HuH-7.5 (cell line): Measurements from ENCODE around the gene ZNF37A.
"Not testable (repeated sequence)": the region's sequence is repeated elsewhere in the genome, so short reads cannot be mapped to it uniquely, and the experiment has no call there.

ENCODE experiments used
- DNase-seq: peaks from one replicate; pipeline ENCODE4 v3.0.0; 2011; ENCODE audit warnings: low spot score

The ZNF37A gene

DNA sequence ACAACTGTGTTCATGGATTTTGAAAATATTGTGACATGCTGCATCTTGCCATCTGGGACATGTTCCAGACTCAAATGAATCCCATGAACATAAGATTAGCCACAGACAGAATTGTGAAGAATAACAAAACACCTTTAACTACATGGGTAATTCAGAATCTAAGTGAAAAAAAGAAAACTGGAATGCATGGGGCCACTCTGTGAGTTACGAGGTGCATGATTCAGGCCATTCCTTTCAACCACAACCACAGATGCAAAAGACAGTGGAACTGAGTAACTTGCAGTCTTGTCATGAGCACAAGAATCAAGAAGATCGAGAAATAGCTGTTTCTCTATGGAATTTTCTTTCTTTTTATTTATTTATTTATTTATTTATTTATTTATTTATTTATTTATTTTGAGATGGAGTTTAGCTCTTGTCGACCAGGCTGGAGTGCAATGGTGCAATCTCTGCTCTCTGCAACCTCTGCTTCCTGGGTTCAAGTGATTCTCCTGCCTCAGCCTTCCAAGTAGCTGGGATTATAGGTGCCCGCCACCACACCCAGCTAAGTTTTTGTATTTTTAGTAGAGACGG lies 56.8 kb downstream of the ZNF37A start:
- not testable (repeated sequence) for DNase-seq

- no peak for DNase-seq
Measured at GRCh38 chr10:38156416-38157269, 62.5 kb downstream of the ZNF37A start.

GRCh38 chr10:38157270-38157685 lies 63.1 kb downstream of the ZNF37A start:
- DNase-seq = no peak

DNA sequence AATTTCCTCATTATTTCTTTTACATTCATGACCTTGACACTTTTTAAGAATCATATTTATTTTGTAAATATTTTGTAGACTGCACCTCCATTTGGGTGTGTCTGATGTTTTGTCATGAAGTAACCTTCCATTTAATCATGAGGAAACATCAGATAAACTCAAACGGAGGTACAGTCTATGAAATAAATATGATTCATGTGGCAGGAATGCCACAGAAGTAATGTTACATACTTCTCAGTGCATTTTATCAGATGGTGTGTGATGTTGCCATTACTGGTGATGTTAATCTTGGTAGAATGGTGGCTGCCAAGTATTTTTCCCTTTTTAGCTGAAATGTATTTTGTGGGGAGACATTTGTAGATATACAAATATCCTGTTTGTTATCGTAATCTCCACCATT lies 64.9 kb downstream of the ZNF37A start:
- DNase-seq = no peak

DNA sequence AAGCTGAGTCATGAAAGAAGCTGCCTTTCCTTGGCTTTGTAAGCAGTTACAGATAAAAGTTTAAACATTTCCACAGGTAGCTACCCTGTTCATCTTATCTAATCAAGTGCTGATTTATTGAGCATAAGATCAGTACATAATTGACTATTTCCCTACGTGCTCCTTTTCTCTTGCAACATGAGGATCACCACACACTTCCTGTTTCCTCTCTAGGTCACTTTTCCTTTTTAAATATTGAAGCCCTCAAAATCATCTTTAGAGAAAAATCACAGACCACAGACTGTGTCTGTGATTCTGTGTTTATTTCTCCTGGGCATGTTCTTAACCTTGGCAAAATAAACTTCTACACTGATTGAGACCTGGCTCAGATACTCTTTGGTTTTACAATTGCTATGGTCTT lies 69.5 kb downstream of the ZNF37A start:
- no peak for DNase-seq

- no peak for DNase-seq
Measured at GRCh38 chr10:38174336-38174735, 80.2 kb downstream of the ZNF37A start.

GRCh38 chr10:38184477-38184876 lies 90.3 kb downstream of the ZNF37A start:
- DNase-seq = no peak
